Activated T-cell treated with anti-CD3 and anti-CD28 coated beads for 48 hours (primary cell): ENCODE results near the gene PAK5.

Source experiments
- DNase-seq: peaks from one replicate; pipeline ENCODE4 v3.0.0-alpha.2; 2020; ENCODE audit warnings: low read depth

The PAK5 gene

DNA sequence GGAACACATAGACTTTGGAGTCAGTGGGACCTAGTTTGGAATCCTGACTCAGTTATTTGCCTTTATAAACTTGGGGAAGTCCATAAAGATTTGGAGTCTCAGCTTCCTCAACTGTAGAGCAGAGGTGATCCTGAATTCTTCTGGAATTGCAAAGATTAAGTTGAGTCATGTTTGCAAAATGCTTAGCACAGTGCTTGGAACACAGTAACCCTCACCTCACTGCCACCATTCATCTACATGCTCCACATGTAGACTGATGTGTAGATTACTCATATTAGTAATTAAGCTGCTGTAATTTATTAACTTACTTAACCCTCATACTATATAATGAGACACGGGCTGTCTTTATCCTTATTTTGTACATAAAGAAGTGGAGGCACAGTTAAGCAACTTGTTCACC lies 263.0 kb downstream of the PAK5 start:
- DNase-seq = no peak

DNA sequence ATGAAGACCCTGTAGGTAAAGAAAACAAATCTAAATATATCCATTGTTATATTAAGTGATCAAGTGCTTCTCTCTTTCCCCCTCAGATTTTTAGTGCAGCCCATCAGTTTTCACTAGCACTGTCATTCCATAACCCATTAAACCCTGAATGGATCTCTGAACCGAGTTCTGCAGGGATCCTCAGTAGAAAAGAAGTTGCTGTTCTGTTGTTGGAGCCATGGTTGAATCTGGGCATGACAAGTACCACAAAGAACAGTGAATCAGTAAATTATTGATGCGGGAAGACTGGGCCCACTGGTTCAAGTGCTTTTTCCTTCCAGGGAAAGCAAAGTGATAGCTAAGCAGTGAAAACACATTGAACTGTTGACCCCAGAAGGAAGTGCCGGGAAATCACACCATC lies 264.1 kb downstream of the PAK5 start:
- no peak for DNase-seq

DNA sequence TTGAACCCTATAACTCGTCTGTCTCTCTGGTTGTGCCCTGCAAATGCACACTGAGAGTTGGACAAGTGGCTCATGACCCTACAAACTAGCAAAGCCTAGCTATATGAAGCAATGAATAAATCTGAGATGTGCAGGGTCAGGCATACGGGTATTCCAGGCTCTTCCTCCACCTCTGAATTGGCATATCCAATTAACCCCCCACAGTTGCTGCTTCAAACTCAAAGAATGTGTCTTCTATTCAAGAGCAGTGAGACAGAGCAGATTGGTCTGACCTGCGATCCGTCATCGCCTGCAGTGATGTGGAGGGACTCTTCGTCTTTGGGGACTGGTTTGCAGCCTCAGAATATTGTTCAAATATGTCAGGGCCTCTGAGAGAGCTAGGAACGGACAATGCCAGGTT lies 264.7 kb downstream of the PAK5 start:
- no peak for DNase-seq

DNA sequence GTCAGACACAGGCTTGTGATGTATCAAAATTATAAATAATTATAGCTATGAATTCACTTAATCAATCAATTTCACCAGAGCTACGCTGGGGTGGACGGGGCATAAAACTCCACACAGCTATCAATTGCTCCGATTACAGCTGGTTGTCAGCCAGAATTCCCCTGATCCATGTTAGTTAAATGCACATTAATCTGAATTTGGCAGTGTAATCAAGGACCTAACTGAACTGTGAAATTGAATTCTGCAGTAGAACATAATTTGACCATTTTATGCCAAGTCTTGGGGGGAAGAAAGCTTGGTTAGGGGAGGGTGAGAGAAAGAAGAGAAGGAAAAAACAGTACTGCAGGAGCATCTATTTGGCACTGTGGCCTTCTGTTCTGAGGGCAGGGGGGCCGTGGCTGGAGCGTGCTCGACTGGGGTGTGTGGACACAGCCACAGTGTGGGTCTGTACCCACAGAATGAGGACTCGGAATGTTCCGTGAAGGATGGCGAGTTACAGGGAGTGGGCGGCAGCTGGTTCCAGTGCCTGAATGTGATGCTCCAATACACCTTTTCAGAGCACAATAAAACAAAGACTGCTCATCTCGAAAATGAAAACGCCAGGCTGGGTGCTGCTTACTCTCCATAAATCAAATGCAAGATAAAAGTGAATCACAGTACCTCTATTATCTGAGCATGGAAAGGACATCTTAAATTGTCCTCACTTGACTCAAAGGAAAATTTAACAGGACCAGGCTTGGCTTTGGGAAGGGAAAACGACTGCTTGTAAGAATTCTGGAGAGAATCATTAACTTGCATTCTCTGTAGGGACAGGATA lies 265.3 kb downstream of the PAK5 start:
- no peak for DNase-seq

DNA sequence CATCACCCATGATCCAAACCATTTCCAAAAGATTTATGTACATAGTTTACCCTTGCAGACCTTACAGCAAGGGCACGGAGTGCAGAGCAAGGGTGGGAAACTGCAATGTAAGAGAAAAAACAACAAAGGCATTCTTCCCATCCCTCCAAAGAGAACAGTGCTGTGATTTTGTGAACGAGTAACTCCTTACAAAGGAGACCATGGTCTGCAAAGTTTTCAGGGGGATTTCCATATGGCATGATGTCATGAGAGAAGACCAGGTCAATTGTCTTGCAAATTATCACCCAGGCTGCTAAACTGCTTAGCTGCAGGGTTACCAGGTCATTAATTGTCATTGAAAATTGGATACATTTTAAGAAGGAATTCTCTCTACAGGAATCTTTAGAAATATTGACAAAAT lies 266.2 kb downstream of the PAK5 start:
- DNase-seq = no peak

DNA sequence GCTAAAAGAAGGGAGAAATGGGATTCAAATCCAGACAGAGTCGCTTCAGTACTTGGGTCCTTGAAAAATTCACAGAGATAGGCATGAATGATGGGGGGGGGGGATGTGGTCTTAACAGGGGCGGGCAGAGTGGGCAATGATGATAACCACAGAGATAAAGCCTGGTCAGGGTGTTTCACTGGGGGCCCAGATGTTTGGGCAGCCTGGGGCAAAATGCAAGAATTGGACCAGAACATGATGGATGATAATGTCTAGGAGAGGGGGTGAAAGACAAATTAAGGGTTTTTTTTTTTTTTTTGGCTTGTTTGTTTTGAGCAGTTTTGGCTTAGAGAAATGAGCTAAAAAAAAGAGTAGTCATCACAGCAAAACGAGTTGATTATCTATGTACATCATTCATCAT lies 267.1 kb downstream of the PAK5 start:
- no peak for DNase-seq

DNA sequence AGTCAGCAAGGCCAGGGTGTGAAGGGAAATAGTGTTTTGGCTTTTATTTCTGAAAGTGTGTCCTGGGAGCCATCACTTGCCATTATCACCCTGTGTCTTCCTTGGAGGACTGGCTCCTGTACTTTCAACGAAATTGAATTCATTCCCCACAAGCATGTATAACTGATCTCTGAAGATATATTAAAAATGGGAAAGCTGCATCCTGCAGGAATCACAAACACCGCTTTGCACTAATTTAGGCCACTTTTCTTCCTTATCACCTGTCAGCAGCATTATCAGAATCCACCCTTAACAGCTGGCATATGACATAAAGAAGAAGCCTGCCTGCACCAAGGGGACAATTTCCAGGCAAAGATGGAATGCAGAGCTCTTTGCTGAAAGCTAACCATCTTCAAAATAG lies 268.3 kb downstream of the PAK5 start:
- DNase-seq = no peak

DNA sequence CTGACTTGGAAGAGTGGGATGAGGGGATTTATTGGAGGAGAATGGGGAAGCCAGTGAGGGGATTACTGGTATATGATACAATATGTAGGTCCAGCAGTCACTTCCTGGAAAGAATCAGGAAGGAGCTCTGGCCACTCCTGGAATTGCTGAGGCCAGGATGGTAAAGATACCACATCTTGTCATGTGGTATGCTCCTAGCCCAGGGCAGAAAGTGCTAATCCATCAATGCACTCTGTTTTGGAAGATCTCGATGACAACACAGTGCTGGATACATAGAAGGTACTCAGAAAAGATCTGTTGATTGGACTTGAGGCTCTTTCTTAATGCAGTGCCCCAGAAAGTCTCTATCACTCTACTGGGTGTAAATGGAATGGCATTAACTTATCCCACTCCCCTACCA lies 271.9 kb downstream of the PAK5 start:
- DNase-seq = no peak

DNA sequence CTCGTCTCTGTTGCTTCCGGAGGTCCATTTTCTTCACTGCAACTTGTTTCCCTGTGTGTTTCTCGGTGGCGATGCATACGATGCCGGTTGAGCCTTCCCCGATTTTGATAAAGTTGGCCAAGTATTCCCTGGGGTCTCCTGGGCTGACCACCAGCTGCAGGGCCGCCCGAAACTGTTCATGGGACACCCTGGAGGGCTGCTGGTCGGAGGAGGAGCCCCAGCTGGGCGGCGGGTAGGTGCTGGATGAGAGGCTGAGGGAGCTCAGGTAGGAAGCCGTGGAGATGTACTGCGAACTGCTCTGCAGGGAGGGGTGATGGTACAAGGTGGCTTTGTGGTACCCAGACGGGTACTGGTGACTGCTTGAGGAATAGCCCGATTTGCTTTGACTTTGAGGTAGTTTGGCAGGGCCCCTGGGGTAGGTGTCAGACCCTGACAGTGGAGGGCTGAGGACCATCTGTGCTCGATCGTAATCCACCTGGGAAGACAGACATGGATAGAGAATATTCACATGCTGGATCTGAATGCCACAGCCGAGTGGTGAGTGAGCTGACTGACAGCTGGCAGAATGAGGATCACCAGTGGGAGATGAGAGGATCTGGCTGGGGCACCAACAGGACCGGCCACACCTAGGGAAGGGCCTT lies 272.8 kb downstream of the PAK5 start:
- DNase-seq = no peak

DNA sequence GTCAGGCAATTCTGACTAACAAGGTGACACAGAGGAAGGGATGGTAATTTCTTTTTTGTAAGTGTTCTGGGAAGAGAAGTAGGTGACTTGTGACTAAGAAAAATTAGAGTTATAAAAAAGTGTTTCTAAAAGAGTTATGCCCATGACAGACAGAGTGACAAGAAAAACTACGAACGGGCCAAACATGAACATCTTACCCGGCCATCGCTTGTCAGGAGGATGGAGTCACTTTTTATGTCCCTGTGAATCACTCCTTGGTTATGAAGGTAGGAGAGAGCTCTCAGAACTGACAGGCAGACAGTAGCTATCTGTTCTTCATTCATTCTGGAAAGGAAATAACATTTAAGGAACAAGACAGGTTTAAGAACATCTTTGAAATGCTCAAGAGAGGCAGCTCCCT lies 281.5 kb downstream of the PAK5 start:
- no peak for DNase-seq

DNA sequence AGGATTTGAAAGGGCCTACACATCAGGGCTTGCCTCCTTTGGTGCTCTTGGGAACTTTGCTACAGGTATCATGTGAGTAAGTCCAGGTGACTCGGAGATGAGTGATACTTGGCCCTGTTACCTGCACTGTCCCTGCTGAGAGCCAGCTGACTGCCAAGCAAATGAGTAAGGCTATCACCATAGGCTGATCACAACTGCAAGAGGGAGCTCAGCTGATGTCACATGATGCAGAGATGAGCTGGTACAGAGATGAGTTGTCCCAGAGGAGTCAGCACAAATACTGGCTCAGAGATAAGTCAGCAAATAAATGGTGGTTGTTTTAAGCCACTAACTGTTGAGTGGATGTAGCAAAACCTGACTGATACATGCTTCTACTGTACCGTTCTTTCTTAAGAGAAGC lies 283.1 kb downstream of the PAK5 start:
- no peak for DNase-seq

DNA sequence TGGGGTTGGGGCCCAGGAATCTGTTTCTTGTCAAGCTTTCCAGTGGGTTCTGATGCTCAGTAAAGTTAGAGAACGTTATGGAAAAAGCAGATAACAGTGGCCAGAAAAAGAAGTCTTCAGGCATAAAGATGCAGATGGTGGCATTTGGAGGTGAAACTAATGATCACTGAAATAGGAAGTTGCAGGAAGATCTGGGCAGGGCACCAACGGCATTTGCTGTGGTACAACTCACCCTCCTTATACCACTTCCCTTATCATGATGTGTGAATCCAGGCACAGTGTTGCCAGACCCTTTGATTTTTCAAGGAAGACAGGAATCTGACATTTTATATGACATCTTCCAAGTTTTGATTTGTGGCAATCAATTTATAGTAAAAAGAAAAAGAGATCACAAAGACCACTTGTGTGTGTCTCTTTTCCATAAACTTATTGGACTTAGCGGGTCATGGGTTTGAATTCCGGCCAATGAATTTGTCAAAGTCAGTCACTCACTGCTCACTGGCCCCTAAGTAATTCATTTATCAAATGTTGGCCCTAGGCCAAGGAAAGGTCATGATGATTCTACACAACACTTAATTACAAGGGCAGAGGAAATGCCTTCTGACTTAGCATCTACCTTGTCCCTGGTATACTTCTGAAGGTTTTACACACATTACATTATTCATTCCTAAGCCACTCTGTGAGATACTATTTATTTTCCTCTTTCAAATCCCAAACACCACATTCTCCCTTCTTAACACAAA lies 286.9 kb downstream of the PAK5 start:
- no peak for DNase-seq

DNA sequence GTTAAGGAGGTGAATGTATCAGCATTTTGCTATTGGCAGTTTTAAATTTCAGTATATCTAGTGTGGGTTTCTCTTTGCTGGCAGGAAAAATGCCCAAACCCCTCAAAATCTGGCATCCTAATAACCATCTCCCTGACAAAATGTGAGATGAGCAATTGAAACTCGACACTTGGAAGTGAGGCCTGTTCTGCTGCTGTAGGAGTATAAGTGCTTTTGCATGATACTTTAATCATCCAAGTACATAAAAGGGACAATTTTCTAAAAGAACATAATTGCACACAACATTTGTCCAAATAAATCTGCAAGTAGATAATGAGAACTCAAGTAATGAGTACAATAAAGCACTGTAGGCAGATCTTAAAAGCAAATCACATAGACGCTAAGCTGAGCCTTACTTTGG lies 288.0 kb downstream of the PAK5 start:
- DNase-seq = no peak

DNA sequence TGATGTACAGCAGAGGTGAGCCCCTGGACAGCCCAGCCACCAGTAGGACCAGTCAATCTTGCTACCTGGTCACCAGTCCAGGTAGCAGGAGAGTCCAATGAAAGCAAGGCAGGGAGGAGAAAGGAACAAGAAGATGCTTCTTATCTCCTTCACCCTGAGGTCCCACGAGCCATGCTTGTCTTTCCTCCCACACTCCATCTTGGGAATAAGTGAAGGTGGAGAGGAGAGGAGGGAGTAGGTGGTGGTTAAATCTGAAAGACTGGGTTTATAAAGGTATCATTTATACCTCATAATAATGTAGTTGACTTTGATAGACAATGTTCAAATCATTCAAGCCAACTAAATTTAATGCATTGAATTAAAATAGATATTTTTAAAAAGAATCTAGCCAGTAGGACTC lies 288.6 kb downstream of the PAK5 start:
- DNase-seq = no peak

DNA sequence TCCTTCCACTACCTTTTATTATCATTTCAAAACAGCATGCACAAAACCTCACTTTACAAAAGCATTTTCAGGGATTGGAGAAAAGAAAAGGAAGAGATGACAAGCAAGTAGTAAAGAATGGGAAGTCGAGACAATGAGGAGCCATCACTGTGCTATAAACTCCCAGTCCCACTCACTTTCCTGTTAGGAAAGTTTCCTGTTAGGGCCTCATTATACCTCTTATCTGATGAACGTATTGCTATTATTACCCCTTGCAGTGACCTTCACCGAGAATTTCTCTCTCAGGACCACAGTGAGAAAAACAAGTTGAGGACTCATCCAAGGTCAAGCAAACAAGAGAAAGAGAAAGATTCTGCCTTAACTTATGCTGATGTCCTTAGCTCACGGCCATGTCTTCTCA lies 295.7 kb downstream of the PAK5 start:
- DNase-seq = no peak

DNA sequence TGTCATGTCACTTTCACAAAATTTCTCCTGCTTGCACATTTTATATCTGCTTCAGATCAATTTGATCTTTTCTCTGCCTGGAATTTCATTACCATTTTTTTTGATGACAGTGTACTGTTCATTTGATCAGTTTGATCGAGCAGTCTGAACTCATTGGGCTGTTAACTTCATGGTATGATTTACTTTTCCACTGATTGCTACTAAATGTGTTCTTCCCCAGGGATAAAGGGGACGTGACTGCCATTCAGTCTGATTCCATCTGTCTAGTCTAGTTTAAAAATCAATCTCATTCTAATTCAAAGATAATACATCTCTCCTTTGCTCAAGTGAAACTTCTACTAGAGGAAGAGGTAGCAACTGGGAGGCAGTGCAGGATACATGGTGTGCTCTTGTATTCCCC lies 303.4 kb downstream of the PAK5 start:
- DNase-seq = no peak

DNA sequence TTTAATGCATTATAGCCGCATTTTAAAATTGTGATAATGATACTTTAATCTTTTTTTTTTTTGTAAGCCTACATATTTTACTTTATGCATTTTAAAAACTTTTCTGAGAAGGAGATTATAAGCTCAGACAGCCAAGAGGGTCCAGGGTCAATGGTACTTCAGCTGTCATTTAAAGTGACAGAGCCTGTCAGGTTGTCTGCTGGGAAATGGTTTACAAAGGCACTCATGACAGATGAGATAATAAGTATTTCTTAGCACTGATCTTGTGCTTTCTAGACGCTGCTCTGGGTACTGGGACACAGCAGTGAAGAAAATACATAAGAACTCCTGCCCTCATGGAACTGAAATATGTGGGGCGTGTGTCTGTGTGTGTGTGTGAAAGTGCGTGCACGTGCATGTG lies 304.9 kb downstream of the PAK5 start:
- DNase-seq = no peak

DNA sequence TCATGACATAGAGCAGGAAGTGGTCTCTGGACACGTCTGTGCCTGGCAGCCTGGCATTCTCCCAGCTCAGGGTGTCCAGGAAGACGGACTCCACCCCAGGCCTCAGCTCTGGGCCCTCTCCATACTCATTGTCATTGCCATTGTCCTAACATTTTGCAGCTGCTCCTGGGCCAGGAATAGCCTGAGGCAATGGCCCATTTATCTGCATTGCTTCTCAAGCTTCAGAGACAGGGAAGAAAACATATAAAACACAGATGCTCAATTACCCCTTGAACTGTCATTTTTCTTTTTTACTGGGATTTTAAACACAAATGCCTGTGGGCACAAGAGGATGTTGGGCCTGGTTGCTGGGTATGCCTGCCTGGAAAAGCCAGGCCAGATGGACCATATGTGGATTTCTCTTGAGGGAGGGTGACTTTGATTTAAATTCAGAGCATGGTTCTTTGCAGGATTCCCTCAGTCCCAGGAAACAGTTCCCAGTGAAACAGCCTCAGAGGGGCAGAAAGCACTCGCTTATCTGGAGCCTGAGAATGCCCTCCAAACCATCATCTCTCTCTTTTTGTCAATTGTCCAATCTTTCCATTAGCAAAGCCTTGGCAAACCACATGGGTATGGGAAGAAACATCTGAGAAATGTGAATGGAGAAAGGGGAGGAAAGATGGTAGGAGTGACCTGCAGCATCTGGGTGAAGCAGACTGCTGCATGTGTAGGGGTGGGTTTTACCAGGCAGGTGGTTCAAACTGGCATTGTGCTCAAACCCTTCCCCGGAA lies 306.6 kb downstream of the PAK5 start:
- no peak for DNase-seq

DNA sequence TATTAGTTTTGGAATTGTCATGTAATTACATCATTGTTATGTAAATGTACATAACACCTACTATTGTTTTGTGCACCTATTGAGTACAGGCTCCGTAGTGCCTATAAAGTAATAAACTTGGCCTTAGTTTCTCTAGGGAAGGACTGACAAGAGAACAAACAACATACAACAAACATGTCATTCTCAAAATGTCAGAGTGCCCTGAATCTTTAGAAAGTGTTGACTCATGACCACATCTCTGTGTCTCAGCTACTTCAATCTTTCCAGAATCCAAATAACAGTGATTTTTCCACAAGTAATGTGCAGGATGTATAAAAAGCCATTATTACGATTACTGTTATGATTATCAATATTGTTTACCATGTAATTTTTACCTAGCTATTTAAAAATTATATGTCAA lies 307.3 kb downstream of the PAK5 start:
- no peak for DNase-seq

DNA sequence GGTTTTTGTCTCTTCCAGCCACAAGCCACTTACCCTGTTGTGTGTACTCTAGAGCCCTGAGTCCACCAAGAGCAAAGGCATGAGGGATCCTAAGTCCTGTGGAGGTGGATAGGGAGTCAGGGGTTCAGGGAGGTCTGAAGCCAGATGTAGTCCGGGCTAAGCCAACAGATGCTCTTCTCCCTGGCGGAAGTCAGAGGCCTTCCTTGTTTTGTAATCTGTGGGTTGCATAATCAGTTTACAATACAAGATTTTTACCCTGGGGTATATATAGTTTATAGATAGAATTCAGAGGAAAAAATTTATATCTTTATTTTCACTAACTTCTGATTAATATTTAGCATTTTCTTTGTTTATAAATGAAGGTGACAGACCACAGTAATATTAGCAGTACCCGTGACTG lies 315.2 kb downstream of the PAK5 start:
- DNase-seq = no peak

DNA sequence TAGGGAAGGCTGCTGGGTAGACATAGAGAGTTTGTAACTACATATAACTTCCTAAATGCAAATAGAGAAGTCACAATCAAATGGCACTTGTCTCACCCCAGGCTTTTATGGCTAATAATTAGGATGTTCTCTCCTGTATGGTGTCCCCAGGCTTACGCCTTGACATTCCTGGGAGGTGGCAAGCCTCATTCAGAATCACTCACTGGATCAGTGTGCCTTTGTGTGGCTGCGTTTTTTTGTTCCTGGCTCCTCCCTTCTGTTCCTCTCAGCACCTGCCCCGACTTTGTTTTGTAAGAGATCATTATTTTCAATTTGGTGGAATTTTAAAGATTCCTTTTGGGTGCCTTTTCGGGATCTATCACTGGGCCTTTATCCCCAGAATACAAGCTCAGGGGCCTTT lies 318.8 kb downstream of the PAK5 start:
- no peak for DNase-seq

DNA sequence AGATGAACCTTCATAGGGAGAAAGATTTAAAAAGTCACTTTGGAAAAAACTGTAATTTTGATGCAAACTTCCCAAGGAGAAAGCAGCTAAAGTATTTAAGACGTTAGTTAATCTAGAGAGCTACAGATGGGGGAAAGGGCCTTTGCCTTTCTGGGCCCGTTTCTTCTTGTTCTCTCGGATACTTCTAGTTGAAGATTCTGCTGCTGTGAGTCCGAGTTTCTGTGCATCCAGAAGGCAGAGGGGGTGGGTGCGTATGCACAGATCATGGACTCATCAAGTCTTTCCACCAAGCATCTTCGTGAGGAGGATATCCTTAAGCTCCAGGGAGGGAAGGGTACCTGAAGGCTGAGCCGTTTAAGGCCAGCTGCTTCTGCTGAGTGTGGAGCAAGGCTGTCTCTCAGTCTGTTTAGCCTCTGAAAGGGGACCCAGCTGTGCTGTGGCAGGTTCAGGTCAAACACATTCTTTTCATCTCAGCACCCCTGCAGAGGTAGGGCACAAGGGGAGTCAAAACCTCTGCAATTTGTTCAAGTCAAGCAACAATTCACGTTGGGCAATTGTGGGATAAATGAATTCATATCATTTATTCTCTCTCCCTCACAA lies 320.2 kb downstream of the PAK5 start:
- DNase-seq = no peak
